NCI-H2227 (cell line): Measurements from ENCODE around the gene UBE2F.
"Not testable (repeated sequence)": the region's sequence is repeated elsewhere in the genome, so short reads cannot be mapped to it uniquely, and the experiment has no call there.

ENCODE experiments used
- DNase-seq: peaks from one replicate; lab custom pipeline; 2025; ENCODE audit not compliant: unreplicated experiment; lab: John Stamatoyannopoulos, UW

UBE2F gene

DNA sequence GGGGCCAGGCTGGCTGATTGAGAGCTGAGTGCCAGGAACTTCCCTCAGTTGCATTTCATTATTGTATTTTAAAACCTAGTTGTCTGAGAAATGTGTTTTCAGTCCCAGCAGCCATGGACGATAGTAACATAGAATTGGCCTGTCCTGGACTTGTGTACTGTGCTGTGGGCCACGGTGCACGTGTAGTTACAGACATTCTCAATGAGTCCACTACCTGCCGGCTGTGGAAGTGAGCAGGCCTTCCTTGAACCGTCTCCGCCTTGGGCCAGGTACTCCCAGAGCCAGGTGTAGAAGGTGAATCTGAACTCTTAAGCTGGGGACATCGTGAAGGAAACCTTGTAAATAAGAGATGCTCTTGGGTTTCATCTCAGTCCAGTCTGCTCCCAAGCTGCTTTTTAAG, 47.0 kb downstream of the UBE2F start:
- DNase-seq: no peak

DNA sequence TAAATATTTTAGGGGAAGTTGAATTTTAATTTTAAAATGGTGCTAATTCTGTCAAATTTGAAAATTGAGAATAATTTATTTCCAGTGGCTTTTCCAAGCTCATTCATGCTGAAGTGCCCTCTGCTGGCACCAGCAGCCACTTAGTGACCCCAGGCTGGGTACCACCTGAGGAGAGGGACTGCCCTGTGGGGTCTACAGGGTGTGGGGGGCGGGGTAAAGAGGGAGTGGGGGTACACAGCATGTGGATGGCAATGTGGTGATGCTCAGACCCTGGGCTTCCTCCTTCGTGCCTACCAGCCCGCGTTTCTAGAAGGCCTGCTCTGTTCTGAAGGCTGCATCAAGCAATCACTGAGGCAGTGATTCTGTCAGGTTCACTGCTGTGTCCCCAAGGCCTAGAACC, 48.9 kb downstream of the UBE2F start:
- no peak for DNase-seq

DNA sequence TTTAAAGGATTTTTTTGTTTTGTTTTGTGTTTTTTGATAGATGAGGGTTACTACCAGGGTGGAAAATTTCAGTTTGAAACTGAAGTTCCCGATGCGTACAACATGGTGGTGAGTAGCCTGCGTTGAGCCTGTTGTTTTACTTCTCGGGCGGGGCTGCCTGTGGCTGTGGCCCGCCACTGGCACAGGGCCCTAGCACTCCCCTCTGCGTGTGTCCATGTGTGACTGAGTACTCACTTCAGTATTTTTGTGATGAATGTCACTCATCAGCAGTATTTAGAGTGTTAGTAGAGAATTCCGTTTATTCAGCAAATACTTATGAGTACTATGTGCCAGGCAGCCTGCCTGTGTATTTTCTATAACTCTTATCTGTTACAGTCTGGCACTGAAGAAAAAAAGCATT, 49.7 kb downstream of the UBE2F start:
- no peak for DNase-seq

DNA sequence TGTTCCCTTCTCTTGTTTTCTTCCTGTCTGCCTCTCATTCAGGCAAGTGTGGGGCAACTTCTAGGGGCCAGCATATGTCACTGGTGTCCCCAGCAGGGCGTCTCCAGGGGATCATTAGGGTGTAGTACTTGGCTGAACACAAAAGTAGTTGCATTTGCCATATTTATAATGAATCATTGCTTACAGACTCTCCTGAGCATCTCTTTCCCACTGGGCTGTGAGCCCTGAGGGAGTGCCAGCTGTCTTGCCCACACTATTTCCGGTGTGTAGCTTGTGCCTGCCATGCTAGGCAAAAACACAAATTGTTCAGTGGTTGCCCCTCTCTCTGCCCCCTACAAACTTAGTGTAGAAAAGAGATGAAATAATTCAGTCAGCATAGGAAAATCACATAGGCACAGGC, 53.1 kb downstream of the UBE2F start:
- DNase-seq: no peak

DNA sequence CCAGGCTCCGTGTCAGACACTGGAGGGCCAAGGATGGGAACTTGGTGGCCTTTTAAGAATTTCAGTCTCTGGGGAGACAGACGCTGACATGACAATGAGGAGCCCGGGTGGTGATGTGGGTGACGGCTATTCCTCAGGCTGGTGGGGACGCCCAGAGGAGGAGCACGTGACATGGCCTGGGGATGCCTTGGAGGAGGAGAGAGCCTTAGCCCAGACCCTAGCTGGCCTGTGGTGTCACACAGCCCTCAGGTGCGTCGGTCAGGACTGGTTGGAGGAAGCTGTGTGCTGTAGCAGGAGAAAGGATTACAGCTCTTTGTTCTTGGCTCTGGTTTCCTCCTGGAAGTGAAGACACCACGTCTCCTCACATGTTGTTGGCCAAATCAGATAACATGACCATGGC, 54.0 kb downstream of the UBE2F start:
- DNase-seq: no peak

DNA sequence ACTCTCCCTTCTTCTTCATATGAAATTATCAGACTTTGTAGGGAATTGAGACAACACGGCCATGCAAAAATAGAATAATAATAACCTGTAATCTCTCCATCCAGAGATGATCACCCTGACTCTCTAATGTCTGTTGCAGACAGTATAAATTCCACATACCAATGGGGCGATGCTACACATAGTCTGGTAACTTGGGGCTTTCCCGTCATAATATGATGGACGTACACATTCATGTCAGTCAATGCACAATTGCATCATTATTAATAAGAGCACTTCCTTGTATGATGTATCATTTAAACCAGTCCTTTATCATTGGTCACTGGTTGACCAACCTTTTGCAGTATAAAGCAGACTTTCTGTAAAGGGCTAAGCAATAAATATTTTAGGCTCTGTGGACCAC, 54.5 kb downstream of the UBE2F start:
- no peak for DNase-seq

DNA sequence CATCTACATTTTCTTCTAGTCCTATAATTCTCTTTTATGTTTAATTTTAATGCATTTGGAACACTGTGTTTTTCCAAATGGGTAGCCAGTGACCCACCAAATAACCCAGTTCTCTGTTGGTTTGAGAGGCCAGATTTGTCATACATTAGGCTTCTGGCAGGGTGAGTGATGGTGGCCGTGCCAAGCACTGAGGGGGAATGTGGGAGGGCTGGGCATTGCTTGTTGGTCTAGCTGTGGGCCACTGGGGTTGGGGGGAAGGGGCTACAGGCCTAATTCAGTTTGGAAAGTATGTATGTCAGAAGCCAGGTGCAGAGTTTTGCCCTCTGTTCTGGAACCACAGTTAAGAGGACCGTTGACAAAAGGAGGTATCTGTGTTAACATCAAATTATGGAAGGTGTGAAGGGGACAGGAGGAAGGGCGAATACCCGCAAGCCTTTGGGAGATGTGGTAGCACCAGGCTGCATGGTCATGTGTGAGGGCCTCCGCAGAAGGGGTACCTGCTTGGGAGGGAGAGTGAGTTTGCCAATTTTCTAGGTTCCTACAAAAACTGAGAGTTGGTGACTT, 55.9 kb downstream of the UBE2F start:
- no peak for DNase-seq

DNA sequence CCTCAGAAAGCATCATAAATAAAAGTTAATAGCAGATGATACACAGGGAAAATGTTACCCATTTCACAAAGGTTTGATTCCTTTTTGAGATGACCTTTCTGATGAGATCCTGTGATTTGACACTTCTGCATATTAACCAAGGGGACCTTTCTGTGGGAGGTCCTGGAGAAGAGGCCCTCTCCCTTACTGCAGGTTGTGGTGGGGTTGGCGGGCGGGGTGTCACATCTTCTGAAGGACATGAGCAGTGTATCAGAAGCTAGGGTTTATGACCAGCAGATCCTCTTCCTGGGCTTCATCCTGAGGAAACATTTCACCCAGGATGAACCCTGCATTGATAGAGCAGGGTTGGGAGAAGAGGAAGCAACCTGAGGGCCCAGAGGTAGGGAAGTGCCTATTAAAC, 56.8 kb downstream of the UBE2F start:
- no peak for DNase-seq

DNA sequence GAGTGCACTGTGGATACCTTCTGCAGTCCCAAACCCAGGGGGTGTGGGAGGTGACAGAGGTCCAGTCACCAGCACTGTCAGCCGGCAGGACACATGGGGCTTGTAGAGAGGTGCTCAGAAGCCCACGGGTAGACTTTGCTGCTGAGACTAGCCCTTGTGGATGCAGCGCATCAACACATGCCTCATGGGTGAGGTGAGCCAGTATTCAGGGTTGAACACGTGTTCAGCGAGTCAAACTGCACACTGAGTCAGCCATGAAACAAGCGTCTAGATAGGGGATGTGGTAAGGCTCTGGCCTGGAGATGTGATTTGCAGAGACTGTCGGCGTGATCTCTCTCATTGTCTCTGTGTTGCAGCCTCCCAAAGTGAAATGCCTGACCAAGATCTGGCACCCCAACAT, 58.2 kb downstream of the UBE2F start:
- no peak for DNase-seq

DNA sequence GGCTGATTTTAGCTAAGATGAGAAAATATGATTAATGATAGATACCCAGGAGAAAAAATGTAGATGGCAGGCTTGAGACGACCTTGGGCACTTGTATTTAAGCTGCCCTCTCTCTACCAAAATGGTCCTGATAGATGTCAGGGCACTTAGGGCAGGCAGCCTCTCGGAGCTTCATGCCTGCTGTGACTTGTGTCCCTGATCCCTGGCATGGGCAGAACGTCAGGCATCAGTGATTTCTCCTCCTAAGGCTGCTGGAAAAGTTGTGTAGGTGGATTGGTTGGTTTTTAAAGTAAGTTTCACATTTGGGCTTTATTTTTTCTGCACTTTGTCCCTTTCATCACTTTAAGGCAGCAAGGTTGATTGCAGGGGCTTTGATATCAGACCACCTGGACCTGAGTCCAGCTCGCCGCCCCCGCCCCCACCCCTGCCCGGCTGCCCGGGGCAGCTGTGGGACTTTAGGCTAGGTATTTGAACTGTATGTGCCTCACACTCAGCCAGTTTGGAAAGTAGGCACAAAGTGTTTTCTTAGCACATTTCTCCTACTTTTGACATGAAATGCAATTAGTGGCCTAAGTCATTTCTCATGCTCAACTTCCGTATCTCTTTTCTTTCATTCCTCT, 59.0 kb downstream of the UBE2F start:
- DNase-seq: no peak

DNA sequence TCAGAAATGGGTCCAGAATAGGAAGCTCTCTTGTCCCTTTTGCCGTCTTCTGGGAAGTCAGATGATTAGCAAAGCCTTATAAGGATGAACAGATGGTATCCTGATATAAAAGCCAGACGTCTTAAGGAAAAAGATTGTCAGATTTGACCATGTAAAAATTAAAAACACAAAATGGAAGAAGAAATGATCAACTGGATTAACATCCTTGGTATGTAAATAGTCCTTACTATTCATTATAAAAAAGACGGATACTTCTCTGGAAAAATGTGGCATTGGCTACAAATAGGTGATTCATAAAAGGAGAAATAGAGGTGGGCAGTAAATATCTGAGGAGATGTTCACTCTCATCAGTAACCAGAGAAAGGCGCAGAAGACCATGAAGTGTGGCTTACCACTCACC, 60.2 kb downstream of the UBE2F start:
- no peak for DNase-seq

DNA sequence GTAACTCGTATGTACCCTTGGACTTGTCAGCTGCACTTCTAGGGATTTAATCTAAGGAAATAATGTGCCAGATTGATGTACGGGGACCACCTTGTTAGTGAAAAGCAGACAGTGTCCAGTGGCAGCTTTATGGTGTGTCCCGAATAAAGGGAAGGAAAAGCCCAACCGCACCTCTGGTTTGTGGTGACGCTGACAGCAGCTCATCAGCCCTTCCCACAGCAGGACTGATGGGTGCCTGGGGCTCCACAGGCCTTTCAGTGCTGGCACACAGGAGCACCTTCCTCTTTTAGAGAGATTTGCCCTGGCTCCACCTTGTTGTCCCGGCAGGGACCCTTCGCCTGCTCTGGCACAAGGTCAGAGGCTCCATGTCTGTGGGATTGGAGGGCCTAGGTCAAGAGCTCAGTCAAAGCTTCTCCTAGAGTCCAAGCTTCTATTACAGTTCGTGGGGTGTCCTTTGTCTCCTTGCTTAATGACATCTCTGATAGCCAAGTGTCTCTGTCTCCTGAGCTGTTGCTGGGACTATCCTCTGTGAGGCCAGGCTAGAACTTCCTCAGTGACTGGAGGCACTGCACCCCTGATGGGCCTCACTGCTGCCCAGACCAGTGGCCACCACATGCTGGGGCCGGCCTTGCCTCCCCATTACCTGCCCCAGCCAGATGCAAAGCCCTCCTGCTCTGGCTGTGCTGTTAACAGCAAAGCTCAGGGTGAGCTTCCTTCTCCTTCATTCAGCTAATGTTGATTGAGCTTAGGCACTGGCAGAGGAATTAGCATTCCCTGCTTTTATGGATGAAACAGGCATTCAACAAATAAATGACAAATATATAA, 61.0 kb downstream of the UBE2F start:
- no peak for DNase-seq

DNA sequence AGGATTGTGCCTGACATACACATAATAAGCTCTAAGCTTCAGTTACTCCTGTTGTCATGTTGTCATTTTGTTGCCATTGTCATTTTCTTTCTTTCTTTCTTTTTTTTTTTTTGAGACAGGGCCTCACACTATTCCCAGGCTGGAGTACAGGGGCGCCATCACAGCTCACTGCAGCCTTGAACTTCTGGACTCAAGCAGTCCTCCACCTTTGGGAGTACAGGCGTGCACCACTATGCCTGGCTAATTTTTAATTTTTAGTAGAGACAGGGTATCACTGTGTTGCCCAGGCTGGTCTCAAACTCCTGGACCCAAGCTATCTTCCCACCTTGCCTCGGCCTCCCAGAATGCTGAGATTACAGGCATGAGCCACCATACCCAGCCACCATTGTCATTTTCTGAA, 63.0 kb downstream of the UBE2F start:
- DNase-seq: no peak

DNA sequence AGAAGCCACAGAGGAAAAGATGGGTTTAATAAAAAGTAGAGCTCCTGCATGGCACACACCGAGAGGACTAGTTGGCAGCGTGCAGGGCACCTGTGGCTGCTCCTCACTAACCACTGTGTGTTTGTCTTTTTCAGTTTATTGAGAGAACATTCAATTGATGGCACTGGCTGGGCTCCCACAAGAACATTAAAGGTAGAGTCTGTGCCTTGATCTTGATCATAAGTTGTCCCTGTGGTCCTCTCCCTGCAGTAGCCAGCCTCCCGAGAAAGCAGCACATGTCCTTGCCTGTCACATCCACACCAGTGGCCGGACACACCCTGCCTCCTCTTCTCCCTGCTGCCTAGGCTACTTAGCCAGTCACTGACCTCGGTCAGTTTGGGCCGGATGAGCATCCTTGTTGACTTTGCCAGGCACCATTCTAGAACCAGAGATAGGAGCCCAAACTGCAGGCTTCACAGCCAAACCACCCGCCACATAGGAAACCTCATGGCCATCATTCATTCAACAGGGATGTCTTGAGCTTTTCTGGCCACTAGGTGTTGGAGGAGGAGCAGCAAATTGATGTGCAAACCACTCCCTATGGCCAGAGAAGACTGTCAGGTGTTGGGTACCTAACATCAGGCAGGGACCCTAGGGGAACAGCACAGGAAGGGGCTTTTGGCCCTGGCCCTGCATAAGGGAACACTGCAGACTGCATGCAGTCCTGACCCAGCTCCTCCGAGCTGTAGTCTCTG, 63.8 kb downstream of the UBE2F start:
- DNase-seq: no peak

DNA sequence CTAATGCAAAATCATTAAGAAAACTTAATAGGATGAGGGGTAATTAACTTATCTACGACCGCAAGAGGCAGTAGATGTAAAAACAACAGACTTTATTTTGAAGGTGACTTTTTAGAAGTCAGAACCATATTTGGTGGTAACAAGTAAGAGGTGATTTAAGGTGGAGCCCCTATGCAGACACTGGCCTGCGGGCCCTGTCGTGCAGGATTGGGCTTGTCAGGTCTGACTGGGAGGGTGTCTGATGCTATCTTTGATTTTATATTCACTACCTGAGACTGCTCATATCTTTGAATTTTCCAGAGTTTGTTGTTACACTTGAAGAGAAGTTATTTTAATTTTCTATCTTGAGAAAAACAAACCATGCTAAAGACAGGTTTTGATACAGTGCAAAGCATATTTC, 64.9 kb downstream of the UBE2F start:
- no peak for DNase-seq

DNA sequence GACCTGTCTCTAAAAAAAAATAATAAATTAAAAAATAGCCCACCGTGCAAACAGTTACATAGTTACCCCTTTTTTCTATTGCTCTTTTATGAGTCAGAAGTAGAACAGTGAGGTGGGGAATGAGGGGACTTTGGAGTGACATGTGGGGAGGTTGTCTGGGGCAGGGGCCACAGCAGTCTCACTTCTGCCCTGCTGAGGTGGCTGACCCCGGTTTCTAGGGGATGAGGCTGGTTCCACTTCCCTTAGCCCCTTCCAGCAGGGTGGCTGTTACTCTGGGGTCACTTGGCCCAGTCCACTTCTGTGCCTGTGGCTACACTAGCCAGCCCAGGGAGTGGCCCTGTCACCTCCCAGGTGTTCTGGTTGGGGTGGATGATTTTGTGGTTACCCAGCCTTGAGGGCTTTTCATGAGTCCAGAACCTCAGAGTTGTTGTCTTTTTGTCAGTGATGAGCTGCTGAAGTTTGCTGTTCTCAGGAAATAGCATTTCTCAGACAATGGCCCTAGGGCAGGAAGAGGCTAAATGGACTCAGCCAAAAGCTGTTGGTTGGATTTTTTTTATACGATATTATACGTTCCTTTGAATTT, 66.0 kb downstream of the UBE2F start:
- DNase-seq: no peak

DNA sequence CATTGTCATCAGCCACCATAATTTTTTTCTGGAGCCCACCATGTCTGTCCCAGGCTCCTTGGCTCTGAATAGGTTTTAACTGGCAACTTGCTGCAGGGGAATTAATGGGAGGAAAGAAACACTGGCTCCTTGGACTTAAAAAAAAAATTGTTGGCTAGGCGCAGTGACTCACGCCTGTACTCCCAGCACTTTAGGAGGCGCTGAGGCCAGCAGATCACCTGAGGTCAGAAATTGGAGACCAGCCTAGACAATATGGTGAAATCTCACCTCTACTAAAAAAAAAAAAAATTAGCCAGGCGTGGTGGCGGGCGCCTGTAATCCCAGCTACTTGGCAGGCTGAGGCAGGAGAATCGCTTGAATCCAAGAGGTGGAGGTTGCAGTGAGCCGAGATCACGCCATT, 67.2 kb downstream of the UBE2F start:
- DNase-seq: not testable (repeated sequence)

DNA sequence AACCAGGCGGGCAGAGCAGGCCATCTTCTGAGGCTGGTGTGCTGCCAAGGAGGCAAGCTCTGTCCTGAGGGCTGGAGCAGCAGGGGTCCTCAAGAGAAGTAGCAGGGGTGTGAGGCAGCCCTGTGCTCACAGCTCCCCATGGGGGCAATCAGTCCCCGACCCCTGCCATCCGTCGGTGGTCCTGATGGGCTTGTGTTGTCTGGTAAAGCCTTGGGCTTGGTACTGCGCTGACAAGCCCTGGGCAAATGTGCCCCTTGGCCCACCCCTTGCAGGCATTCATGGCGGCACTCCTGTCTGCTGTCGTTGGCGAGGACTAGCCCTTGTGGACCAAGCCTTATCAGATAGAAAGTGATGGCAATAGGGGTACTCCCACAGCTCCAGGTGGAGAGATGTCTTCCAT, 71.4 kb downstream of the UBE2F start:
- no peak for DNase-seq

DNA sequence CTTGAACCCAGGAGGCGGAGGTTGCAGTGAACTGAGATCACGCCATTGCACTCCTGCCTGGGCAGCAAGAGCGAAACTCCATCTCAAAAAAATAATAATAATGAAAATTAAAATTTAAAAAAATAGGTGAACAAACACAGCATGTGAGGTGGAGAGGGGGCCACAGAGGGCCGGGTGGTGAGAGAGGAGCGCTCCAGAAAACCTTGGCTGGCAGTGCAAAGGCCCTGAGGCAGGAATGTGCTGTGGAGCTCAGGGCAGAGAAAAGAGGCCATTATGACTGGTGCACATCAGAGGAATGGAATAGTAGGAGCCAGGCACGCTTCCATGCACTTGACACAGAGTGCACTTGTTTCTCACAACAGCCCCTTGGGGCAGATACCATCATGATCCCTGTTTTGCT, 72.3 kb downstream of the UBE2F start:
- DNase-seq: no peak

DNA sequence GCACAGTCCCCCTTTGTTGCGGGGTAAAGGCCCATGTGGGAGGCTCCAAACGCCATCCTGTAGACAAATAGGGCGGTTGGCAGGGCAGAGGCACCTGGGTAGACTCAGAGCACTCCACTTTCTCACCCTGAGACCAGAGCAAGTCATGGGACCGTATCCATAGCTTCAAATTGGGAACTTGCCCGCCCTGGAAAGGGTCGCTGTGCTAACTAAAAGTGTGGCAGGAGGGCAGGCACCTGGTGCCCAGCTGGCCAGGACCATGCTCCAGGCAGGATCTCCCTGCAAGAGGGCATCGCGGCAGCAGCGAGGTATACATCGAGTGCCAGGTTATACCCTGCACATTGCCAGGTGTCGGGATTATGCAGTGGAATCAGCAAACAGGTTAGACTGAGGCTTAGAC, 73.2 kb downstream of the UBE2F start:
- DNase-seq: no peak

DNA sequence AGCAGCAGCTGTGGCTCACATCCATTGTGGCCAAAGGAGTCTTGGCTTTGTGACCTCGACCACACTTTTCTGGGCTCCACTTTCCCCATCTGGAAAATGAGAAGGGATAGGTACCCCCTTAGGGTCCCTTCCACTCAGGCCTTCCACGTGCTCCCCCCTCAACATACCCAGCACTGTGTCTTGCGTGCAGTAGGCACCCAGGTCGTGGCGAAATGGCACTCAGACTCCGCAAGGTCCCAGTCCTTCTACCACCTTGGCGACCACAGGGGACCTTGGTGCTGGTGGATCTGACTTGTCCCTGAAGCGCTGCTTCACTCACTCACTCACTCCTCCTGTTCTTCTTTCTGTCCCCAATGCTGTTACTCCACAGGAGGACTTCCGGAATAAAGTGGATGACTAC, 74.1 kb downstream of the UBE2F start:
- no peak for DNase-seq

DNA sequence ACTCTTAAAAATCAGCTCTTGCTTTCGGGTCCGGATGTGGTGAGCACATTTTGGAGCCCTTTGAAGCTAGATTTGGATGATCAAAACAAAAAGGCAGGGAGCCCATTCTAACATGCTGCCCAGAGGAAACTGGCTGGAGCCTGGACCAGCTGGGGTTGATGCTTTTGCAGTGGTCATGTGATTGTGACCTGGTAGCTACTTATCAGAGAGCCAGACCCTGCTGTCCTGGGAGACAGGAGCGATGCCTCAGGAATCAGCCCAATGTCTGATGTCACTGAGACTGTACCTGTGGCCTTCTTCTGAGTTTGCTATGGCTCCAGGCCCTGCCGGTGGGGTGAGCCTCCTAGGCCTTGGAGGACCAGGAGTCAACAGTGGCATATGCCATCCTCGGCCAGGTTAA, 75.3 kb downstream of the UBE2F start:
- DNase-seq: no peak
